ENCODE measurements around the gene CA11. TPM values are rescaled to one million over a fixed set of nuclear protein-coding genes. Genes with fewer than 3 reads are reported as not detected.
"Not testable (repeated sequence)": the region's sequence is repeated elsewhere in the genome, so short reads cannot be mapped to it uniquely, and the experiment has no call there.

Gene CA11
- total RNA-seq, 1 donor from 2014 or later, result 1.5 TPM

GRCh38 chr19:48642862-48643261, 3.1 kb downstream of the CA11 start:
- no peak for DNase-seq (ENCODE audit: low read depth)

DNA sequence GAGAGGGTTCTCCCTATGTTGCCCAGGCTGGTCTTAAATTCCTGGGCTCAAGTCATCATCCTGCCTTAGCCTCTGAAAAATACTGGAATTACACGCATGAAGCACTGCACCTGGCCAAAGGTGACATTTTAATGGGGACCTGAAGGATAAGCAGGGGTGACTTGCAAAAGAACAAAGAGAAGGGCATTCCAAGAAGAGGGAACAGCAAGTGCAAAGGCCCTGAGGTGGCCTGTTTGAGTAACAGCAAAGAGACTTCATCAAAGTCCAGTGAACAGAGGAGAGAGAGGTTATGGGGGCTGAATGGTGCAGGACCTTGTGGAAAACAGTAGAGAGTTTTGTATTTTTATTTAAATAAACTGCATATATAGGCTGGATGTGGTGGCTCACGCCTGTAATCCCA, 4.1 kb downstream of the CA11 start:
- no peak for DNase-seq (ENCODE audit: low read depth)

- no peak for DNase-seq (ENCODE audit: low read depth)
Observed at GRCh38 chr19:48639483-48640375, 6.3 kb downstream of the CA11 start.

DNA sequence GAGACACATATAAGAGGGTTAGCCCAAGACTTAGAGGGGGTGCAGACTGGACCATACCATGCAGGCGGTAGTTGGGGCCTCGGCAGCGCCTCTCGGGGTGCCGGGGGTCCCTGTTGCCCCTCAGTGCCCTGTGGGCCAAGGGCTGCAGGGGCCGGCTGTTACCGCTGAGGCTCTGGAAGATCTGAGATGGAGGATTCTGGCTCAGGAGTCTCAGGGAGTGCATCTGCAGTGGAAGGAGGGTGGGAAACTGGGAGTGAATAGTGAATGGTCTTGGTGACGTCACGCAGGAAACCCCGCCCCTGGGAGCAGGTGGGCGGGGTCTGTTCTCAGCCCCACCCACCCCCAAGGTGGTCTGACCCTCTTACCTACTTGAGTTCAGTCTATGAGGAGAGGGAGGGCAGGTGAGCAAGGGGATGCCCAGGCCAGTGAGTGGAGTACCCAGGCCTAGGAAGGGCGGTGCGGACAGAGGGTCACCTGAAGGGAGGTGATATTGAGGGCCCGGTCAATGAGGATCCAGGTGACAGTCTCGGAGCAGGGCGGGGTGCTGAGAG, 7.1 kb downstream of the CA11 start:
- DNase-seq (ENCODE audit: low read depth), result no peak

DNA sequence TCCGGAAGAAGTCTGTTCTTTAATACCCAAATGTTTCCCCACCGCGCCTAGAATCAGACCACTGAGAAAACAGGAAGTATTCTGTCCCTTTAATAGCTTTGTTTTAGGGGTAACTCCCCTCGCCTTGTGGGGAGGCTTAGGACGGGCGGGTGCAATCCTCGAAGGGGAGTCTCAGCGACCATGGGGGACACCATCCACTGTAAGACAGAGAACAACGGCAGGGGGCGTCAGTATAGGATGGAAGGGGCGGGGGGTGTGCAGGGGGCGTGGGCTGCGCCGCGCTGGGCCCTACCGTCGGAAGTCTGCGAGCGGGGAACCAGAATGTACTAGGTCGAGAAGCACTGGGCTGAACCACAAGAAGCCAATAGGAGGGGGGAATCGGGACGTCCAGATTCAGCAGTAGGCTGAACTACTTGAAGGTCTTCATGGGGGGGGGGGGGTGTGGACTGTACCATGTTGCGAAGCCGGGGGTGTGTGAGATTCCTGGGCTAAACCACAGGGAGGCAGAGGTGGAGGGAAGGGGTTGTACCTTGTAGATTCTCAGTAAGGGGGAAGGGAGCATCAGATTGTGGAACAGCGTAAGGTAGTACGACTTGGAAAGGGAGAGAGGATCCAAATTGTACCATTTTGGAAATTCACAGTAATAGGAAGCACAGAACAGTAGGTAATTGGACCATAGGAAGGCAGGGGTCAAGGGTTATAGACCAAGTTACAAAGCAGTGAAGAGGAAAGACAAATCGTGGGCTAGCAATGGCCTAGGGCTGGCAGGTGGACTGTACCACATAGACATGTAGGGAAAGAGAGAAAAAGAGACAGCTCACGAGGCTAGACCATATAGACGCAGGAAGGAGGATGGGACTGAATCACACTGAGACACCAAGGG, 7.8 kb downstream of the CA11 start:
- DNase-seq (ENCODE audit: low read depth), result peak; percentile 90

DNA sequence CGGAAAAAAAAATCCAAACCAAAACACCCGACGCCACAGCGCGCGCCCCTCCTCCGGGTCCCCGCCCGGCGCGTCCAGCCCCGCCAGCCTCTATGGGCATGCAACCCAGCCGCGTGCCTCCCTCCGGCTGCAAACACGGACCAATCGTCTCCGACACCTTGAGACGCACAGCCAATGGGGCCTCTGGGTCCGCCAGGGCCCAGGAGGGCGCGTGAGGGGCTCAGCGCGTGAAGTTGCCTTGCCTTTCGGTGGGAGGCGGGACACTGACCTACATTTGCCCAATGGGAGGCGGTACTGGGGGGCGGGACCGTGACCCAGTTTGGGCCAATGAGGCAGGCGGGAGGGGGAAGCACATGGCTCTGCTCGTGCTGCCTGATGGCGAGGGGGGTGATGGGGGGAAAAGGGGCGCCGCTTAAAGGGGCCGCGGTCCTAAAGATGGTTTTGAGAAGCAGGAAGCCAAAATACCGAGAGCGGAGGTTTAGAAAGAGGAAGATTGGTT, 8.5 kb downstream of the CA11 start:
- DNase-seq (ENCODE audit: low read depth), result peak; percentile 99

DNA sequence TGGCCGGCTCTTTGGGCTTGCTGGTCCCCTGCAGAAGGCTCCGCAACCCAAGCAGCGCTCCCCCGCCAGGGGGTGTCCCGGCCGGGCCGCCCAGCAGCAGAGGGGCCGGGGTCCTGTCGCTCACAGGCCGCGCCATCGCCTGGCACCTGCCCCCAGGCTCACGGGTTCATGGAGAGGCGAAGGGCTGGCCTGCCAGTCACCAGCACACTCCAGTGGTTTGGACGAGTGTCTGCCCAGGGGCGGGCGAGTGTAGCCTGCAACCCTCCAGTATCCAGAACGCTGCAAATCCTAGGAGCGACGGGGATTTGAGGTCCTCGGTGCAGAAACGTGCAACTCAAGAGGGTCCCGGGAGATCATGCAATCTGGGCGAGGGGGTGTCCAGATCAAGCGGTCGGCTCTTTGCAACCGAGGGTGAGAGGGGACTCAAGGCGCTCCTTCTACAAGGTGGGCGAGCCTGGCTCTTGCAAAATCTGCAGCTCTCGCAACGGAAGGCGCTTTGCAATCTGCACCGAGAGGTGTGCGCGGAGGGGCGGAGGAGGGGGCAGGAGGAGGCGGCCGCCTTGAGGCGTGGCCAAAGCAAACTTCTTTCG, 9.0 kb downstream of the CA11 start, which contains the start of gene DBP:
DBP (minus strand) TSS at position 521 of the 590 bp plus-strand sequence; CDS start at position 136, 385 bp downstream.
- DNase-seq (ENCODE audit: low read depth), result no peak

- DNase-seq (ENCODE audit: low read depth), result no peak
Observed at GRCh38 chr19:48635966-48636858, 9.8 kb downstream of the CA11 start.

DNA sequence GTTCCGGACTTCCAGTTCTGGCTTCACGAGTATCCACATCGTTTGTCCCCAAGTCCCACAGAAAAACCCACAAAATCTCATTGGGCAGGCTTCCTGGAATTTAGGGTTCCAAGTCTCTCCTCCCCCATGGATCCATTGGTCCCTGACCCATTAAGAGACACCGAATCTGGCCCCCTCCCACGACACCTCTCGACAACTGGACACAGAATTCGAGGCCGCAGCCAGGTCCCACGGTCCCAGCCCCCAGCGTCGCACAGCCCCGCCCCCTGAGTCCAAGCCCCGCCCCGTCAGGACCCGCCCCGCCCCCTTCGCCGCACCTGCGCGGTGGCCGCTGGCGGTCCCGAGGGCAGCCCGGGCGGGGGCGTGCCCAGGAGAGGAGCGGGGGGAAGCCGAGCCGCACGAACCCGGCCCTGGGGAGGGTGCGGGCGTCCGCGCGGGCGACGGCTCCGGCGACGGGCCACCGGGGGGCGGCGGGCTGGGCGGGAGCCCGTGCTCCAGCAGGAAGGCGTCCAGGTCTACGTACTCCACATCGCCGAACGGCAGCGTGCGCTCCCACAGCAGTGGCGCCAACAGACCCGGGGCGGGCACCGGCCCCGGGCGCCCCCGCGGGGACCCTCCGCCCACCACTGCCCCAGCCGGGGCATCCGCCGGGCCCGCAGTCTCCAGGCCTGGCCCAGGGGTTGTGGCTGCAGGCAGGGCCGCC, 10.6 kb downstream of the CA11 start:
- DNase-seq (ENCODE audit: low read depth), result peak; percentile 76

DNA sequence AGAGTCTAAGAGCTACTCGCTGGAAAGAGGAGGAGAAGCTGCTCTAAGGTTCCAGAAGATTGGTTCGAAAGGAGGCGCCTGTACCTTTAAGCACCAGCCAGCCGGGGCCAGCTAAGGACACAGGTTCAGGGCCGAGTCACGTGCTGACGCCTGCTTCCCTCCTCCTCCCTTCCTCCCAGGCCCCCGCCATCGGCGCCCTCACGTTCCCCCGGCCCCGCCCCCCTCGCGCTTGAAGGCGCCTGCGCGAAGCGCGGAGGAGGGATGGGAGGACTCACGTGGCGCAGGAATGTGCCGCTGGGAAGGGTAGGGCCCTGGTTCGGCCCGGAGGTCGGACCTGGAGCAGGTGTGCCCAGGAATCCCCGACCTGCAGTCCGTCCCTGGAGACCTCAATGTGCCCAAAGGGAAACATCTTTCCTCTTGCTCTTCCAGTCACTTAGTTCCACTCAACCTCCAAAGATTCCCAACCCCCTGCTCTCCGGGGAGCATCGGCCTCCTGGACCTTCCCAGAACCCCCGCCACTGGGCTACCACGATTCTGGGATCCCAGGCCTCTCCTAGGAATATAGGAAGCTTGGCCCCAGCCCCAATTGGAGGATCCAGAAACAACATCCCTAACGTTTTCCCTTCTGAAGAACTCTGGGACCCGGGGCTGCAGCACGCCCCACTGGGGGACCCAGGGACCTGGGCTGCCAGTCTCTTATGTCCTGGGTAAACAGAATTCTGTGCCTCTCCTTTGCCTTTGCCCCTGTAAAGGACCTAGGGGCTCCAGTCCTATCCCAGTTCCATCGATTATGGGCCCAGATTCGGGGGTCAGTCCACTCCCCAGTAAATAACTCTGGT, 11.3 kb downstream of the CA11 start:
- DNase-seq (ENCODE audit: low read depth), result peak; percentile 96

GRCh38 chr19:48634036-48634342, 12.0 kb downstream of the CA11 start:
- no peak for DNase-seq (ENCODE audit: low read depth)

DNA sequence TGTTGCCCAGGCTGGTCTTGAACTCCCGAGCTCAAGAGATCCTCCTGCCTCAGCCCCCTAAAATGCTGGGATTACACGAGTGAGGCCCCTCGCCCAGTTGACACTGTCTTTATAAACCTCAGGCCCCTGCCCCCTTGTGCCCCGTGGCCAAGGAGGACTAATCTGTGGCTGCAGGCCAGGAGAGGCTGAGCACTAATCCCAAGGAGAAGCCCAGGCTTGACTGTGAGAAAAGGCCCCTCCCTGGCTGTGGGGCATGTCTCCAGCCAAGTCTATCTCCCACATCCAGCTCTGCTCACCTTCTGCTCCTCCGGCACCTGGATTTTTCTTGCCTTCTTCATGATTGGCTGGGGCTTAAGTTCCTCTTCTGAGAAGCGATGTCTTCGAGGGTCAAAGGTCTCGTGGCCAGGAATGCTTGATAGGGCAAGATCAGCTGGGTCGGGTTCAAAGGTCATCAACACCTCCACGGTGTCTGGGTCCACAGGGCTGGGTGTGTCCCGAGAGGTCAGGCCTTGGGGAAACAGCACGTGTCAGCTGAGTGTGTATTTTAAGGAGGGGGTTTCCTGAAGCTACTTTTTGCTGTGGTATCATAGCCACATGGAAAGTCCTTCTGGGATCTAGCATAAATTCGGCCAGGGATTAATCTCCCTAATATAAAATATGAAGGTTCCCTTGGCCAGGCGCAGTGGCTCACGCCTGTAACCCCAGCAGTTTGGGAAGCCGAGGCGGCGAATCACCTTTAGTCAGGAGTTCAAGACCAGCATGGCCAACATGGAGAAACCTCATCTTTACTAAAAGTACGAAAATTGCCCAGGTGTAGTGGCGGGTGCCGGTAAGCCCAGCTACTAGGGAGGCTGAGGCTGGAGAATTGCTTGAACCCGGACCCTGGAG, 12.6 kb downstream of the CA11 start:
- no peak for DNase-seq (ENCODE audit: low read depth)

- DNase-seq (ENCODE audit: low read depth), result peak; percentile 80
Observed at GRCh38 chr19:48632692-48633147, 13.3 kb downstream of the CA11 start.

DNA sequence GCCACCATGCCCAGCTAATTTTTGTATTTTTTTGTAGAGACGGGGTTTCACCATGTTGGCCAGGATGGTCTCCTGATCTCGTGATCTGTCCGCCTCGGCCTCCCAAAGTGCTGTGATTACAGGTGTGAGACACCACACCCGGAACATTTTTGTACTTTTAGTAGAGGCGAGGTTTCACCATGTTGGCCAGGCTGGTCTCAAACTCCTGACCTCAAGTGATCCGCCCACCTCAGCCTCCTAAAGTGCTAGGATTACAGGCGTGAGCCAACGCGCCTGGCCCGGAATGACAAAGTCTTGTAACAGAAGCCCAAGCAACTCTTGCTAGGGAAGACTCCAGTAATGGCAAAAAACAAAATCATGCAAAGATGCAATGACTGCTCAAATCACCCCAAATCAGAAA, 13.7 kb downstream of the CA11 start:
- DNase-seq (ENCODE audit: low read depth), result not testable (repeated sequence)

- DNase-seq (ENCODE audit: low read depth), result no peak
Observed at GRCh38 chr19:48631225-48631624, 14.8 kb downstream of the CA11 start.

GRCh38 chr19:48630296-48631063, 15.5 kb downstream of the CA11 start:
- DNase-seq (ENCODE audit: low read depth), result peak; percentile 33

Measured in myocyte (in vitro differentiated cells).